Peyer's patch (tissue), 4 donors: ENCODE data around the gene MYO1H.

Experiments used
- CTCF ChIP-seq, 6 experiments: fragments of 450-650 bp in 4 of 6; fragments of 200-600 bp in 2 of 6; sonication (generic) in 1 of 6; IDR thresholded peaks; one replicate each; pipeline ENCODE4 v1.5.1; 2017 to 2019; ENCODE audit warnings: antibody characterized with exemption in 6 of 6, mild to moderate bottlenecking in 3 of 6, moderate library complexity in 1 of 6
- POLR2A ChIP-seq, 2 donors: fragments of 450-650 bp; IDR thresholded peaks; one replicate each; pipeline ENCODE4 v1.5.1; 2017; ENCODE audit warnings: antibody characterized with exemption in 2 of 2, mild to moderate bottlenecking in 2 of 2, moderate library complexity in 2 of 2

- TF ChIP-seq CTCF (IDR thresholded peaks at IDR 0.05), result no peak
- TF ChIP-seq POLR2A (IDR thresholded peaks at IDR 0.05), result no peak
Observed at GRCh38 chr12:109477963-109478315, 130.2 kb downstream of the MYO1H start.
